GM18873 (cell line): ENCODE measurements around the gene KISS1R.
"Not testable (repeated sequence)": the region's sequence is repeated elsewhere in the genome, so short reads cannot be mapped to it uniquely, and the experiment has no call there.

Experiments used
- ATAC-seq: cut with Tn5 transposase; IDR thresholded peaks from one replicate; pipeline ENCODE4 v1.9.1; 2021; ENCODE audit warnings: mild to moderate bottlenecking, moderate library complexity, moderate number of reproducible peaks; ENCODE audit not compliant: unreplicated experiment, low FRiP score

The KISS1R gene

GRCh38 chr19:917323-918151 is at the start of gene KISS1R:
Gene KISS1R, plus strand, starts transcription at chr19:917333. Its CDS starts 170 bp downstream, at chr19:917503.
- no peak for ATAC-seq

GRCh38 chr19:867855-868457 is 49.2 kb upstream of the KISS1R start:
- no peak for ATAC-seq

- ATAC-seq = no peak
Measured at GRCh38 chr19:868458-869244, 48.5 kb upstream of the KISS1R start.

GRCh38 chr19:869245-870177 is 47.6 kb upstream of the KISS1R start:
- no peak for ATAC-seq

- no peak for ATAC-seq
Measured at GRCh38 chr19:870314-870713, 46.8 kb upstream of the KISS1R start.

GRCh38 chr19:870963-871401 is 46.2 kb upstream of the KISS1R start:
- no peak for ATAC-seq

- no peak for ATAC-seq
Measured at GRCh38 chr19:871446-872265, 45.5 kb upstream of the KISS1R start.

GRCh38 chr19:872266-872951 is 44.7 kb upstream of the KISS1R start:
- ATAC-seq = no peak

GRCh38 chr19:873084-873483 is 44.0 kb upstream of the KISS1R start:
- ATAC-seq = no peak

- ATAC-seq = no peak
Measured at GRCh38 chr19:873561-874041, 43.5 kb upstream of the KISS1R start.

- ATAC-seq = no peak
Measured at GRCh38 chr19:875265-875879, 41.8 kb upstream of the KISS1R start.

- ATAC-seq = no peak
Measured at GRCh38 chr19:876089-876488, 41.0 kb upstream of the KISS1R start.

GRCh38 chr19:876780-877314 is 40.3 kb upstream of the KISS1R start:
- ATAC-seq = no peak

- not testable (repeated sequence) for ATAC-seq
Measured at GRCh38 chr19:877992-878660, 39.0 kb upstream of the KISS1R start.

GRCh38 chr19:878751-879561 is 38.2 kb upstream of the KISS1R start:
- ATAC-seq = not testable (repeated sequence)

GRCh38 chr19:879711-880438 is 37.3 kb upstream of the KISS1R start:
- no peak for ATAC-seq
